Pons (tissue), 1 donor: ENCODE results near the gene NUCB2.
A peak's percentile ranks its signal among the peaks of the same experiment; 100 is the strongest.

Experiments used
- DNase-seq: peaks from one replicate; pipeline ENCODE4 v3.0.0-alpha.2; 2016; ENCODE audit warnings: low spot score

Gene NUCB2

DNA sequence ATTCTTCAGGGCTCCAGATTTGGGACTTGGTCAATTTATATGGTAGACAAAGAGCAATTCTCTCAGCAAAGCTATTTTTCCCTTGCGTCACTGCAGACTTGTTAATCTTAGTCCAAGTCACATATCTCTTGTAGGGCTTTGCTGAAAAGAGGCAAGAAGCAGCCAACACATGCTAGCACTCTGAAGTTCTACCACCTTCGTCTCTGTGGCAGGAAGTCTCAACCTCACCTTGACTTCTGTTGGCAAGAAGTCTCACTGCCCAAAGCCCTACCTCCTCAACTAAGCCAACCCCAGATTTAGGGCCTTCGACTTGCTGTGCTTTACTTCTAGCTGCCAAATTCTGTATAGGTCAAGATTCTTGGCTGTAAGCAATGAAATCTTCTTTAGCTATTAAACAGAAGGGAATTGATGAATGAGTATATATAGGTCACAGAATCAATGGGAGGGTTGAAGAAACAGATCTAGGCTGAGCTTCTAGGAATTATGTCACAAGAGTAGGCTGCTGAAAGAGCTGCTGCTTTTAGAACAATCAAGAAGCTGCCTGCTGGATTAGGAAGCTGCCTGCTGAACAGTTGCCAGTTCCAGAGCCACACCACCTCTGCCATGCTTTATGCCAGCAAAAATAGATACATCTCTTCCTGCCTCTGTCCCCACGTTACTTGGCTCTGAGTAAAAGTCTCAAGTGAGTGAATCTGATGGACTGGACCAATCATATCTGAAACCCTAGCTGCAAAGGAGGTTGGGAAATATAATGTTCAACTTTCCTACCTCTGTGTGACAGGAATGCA, 57.5 kb downstream of the NUCB2 start:
- DNase-seq: no peak

DNA sequence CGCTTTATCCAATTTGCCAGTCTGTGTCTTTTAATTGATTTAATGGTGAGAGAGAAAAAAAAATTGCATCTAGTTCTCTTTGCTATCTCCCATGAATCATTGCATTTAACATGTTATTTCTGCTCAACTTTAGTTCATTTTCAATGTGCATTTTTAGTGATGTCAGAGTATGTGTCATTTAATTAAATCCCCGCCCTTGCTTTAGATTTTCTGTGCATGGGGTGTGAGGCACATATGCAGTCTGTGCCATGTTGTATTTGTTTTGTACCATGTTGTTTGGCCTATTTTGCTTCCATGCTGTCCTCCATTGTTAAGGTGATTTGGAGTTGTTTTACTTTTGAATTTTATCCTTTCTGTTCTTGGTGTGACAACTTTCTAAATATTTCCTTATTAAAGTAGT, 66.7 kb downstream of the NUCB2 start:
- DNase-seq: no peak

DNA sequence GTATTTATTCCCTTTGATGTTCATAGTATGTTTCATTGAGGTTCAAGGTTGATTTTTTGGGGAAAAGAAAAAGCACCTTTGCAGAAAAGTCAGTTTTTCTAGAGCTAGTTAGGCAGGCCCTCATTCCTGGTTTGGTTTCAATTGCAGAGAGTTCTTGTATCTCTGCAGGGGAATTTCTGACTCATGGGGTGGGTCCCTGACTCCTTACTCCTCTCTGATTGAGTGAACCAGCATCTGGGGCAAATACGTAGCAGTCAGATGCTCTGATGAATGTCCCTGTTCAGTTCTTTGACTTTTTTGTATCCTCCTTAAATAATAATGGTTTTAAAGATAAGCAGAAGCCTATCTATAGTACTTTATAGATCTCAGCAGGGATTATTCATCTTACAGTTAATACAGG, 67.4 kb downstream of the NUCB2 start:
- DNase-seq: no peak

DNA sequence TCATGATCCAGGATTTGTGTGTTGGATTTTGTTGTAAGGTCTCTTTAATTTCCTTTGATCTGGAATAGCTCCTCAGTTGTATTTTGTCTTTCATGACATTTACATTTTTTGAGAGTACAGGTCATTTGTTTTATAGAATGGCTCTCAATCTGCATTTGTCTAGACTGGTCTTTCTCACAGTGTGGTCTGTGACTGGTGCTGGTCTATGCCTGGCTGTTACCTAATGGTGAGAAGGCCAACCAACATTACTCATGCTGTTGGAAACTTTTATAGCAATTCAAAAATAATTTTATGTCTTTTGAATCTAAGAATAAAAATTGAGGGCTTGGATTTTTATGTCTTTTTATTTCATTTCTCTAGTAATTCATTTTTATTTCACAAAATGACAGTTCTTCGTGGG, 71.1 kb downstream of the NUCB2 start:
- DNase-seq: no peak

DNA sequence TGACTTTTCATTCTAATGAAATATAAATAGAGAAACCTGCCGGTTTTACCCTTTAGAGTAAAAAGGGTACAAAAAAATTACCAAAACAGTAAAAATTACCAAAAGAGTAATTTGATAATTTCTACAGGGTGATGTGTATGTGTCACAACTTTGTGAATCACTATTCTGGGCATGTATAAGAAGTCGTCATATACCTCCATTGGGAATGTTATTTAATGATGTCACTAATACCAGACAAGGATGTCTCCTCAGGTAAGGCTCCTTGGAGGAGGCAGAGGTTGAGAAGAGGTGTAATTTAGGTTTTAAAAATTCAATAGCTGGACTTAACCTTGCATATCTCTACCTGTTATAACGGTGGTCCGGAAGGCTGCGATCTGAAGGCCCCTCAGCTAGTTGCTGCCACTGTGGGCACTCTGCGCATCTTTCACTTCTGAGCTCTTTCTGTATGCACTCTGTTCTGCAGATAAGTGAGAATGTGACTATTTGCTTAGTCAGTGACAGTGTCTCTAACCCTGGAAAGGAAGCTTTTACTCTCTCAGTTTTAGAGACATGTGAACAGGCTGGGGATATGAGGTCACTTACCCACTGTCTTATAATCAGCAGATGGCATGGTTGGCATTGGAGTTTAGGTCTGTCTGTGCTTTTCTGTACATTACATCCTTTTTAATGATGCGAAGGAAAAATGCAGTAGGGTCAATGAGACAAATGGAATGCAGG, 74.1 kb downstream of the NUCB2 start:
- DNase-seq: no peak

DNA sequence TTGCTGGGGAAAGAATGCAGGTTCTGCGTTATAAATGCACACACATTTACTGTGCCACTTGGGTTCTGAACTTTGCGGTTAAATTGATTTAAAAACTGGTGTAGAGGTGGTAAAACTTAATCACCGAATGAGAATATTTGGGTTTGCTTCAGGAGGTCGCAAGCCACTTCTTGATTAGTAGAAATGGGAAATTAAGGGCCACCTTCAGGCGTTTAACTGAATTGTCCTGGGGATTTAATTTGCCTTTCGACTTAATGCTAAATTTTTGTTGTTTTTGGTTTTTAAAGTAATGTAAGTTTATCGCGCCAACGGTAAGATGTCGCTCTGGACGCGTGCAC, 74.6 kb downstream of the NUCB2 start:
- DNase-seq: no peak

DNA sequence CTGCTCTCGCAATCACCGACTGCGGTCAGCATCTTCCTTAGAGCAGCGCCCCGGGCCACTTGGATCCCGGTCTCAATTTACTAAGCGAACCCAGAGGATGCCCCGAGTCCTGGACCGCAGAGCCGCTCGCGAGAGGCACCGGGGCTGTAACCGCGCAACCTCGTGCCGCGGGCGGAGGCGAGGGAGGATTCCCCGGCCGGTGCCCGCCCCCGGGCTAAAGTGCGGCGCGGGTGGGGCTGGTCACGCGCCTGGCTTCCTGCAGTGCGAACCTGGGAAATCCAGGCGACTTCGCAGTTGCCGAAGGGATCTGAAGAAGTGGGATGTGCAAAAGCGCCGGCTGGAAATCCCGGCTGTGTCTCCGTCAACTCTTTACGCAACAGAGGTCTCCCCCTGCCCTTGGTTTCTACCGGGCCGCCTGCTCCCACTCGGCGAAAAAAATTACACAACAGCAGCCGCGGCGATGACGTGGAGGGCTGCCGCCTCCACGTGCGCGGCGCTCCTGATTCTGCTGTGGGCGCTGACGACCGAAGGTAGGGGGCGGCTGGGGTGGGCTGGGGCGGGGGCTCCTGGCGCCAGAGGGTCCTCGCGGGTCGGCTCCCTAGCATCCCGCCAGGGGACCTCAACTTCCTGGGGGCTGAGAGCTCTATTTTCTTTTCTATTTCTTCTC, 75.1 kb downstream of the NUCB2 start, which contains the start of gene NCR3LG1:
NCR3LG1 (plus strand) TSS at position 291 of the 667 bp plus-strand sequence; CDS start at position 461, 170 bp downstream.
- peak; percentile 15 for DNase-seq

DNA sequence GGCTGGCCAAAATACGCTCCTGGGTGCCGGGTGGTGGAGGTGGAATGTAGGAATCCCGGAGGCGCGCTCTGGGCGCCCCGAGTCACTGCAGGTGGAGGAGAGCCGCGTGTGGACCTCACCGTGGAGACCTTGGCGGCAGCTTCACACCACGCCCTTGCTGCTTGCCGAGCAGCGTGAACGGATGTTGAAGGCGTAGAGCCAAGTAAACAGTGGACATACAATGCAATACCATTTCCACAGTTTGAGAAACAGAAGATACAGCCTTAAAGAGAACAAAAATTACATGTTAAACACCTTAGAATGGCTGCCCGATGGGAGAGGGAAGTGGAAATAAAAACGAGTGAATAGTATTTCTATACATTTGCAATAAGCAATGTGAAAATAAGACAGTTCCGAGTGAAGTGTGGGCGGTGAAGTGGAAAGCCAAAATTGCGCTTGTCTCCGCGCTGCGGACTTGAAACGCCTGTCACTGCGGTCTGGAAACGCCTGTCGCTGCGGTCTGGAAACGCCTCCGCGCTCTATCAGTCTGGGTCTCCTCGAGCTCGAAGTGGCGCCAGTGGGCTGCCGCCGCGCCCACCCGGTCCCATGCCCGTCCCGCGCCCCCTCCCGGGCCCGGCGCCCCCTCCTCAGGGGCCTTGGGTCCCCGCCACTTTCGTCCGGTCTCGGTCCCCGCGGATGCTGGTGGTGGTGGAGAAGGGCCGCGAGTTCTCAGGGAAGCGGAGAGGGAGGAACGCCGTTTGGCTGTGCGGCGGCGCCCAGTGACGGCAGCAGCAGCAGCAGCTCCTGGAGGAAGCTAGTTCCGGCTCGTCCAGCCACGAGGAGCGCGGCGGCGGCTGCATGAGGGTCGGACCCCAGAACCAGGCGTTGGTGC, 76.6 kb downstream of the NUCB2 start:
- DNase-seq: peak; percentile 30

DNA sequence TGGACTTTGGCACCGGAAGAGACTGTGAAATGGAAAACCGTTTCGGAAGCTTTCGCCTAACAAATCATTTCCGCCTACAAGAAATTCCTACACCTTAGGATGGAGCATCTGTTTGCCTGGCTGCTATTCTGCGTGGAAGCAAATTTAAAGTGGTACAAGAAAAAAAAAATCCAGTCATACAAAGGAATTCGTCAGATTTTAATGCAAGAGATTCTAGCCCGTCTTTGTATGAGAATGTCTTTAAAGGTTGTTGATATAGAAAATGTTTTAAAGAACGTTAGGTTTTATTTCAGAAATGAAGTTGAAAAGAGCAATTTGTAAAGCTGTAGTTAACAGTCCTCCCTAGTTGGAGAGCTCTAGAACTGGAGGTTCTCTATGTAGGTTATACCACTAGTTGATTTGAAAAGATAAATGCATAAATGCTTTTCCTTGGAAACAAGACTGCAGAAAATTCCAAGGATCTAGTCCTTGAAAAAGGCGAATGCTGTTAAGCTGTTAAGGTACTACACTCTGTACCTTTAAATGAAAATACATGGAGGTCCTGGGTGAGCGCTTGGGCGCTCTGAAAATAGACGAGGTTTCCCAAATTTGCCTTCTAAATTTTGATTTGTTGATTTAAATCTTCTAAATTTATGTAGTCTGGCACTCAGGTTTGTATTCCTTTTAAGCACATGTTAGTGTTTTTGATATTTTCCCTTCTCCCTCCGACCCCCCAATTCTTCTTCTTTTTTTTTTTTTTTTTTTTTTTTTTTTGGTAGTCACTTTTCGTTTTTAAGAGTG, 77.5 kb downstream of the NUCB2 start:
- DNase-seq: peak; percentile 23

DNA sequence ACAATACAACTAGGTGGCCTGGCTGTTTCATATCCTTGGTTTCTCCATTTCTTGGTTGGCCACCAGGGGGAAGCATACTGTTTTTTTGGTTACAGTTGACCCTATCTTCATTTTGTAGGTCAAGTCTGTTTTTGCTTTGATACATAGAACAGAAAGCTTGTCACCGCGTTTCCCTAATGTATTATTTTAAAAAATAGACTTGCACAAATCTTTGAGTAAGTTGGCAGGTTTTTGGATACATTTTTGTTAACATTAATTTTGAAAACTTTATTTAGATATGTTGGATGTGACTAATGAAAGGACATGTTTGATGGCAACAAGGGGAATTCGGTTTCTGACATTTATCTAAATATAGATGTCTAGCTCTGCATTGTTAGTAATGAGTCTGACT, 78.1 kb downstream of the NUCB2 start:
- peak; percentile 77 for DNase-seq

DNA sequence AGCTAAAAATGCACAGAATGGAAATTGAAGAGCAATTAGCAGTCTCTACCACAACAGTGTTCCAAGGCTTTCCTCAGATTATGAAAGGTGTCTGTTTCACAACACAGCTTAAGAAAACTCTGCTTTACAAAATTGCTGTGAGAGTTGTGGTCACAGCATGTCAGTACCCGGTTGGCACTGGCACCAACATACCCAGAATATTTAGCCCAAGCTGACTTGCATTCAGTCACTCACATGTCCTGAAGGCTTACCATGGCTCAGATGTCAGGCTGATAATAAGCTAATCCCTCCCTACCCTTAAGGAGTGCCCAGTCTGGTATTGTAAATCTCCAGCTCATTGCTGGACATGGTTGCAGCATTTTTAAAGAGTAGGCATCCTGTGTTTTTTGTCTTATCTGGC, 90.0 kb downstream of the NUCB2 start:
- no peak for DNase-seq

DNA sequence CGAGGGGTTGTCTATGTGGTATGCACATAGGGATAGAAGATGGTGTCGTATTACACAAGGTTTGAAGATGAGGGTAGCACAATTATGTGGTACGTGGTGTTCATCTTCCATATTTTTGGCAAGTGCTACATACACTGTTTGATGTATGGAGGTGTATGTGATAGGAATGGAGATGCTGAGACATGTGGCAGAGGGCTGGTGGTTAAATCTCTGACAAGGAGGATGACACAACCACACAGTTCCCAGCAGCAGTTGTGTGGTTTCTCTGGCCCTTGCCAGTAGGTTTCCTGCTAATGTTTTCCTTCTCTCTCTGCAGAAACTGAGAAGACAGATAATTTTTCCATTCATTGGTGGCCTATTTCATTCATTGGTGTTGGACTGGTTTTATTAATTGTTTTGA, 92.0 kb downstream of the NUCB2 start:
- no peak for DNase-seq

DNA sequence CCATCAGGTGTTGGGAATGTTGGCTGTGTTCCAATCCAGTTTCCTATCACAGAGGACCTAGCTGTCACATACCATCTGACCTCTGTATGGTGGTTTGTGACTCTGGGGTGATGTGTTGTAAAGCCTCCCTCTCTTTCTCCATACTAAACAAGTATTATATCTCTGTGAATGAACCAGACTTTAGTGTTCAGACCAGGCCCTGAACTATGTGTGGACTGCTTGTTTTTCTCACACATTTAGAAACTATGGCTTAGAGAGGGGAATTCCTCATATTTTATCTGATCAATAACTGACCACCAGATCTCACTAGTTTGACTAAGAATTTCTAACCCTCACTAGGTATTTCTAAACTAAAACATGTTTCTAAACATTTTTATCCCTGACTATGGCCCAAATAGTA, 92.6 kb downstream of the NUCB2 start:
- DNase-seq: no peak

DNA sequence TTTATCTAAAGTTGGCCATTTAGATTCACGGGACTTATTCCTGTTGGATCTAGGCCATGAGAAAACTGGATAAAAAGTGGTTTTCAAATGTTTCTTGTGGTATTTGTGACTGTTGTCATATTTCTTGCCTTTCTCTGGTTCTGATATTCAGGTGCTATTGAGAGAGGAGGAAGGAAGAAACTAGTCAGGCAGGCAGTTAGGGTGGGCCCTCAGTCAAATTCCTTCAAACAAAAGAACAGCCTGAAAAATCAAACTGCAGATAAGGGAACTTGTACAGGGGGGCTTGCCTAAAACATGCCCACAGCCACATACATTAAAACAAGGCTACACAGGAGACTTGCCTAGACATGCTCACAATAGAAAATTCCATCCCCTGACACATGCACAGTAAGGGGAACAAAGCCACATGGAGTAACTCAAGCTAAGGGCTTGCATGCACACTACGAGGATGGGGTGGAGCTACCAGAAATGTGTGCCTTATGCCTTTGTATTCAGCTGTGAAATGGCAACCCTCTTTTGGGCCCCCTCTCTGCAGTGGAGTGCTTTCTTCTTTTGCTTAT, 93.2 kb downstream of the NUCB2 start:
- DNase-seq: no peak

DNA sequence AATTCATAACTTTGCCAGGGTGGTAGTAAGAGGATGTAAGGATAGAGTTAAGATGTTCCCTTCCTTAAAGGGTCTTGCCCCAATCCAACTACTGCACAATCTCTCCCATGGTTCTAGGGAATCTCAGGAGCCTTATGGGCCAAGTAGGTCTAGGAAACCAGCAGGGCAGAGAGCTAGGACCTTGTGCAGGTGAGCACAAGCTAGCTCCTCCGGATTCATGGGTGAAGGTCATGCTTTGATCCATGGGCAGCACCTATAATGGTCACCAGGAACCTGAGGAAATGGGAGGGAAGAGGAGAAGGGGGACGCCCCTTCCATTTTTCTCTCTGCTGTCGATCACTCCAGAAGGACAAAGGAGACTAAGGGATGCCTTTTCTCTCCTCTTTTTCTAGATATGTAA, 95.1 kb downstream of the NUCB2 start:
- DNase-seq: no peak

DNA sequence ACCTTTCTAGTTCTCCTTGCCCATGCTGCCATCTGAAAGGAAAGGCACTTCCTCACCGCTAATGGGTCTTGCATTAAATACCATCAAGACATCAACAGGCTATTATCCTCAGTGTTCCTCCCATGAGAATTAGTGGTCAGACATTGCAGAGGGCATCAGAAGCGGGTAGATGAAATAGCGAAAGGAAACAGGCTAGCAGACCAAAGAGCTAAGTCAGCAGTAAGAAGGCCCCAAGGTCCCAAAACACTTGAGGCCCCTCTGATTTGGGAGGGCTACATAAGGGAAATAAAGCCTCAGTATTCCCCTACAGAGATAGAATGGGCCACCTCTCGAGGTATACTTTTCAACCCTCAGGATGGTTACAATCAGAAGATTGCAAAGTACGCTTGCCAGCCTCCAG, 99.0 kb downstream of the NUCB2 start:
- DNase-seq: no peak

DNA sequence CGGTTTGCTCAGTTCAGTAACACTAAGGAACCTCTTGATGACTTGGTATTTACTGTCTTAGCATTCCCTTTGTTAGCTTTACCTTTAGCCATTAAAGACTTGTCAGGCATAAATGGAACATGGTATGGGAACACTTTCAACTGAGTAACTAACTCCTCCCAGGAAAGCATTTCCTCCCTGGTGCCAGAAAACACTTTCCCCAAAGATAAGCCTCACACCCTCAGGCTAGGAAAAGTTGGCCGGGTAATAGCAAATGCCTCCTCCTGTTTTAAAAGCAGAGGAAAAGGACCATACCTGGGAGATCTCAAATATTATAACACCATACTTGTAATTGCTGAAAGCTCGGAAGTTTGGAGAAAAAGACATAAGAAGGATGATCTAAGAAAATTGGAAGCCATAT, 100.0 kb downstream of the NUCB2 start:
- DNase-seq: no peak

DNA sequence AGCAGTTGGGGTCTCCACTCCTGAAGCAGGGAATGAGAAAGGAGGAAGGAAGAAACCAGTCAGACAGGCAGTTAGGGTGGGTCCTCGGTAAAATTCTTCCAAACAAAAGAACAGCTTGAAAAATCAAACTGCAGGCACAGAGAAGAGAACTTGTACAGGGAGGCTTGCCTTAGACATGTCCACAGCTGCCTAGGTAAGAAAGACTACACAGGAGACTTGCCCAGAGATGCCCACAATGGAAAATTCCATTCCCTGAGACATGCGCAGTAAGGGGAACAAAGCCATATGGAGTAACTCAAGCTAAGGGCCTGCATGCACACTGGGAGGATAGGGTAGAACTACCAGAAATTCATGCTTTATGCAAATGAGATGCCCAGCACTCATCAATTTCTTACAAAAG, 102.1 kb downstream of the NUCB2 start:
- no peak for DNase-seq

DNA sequence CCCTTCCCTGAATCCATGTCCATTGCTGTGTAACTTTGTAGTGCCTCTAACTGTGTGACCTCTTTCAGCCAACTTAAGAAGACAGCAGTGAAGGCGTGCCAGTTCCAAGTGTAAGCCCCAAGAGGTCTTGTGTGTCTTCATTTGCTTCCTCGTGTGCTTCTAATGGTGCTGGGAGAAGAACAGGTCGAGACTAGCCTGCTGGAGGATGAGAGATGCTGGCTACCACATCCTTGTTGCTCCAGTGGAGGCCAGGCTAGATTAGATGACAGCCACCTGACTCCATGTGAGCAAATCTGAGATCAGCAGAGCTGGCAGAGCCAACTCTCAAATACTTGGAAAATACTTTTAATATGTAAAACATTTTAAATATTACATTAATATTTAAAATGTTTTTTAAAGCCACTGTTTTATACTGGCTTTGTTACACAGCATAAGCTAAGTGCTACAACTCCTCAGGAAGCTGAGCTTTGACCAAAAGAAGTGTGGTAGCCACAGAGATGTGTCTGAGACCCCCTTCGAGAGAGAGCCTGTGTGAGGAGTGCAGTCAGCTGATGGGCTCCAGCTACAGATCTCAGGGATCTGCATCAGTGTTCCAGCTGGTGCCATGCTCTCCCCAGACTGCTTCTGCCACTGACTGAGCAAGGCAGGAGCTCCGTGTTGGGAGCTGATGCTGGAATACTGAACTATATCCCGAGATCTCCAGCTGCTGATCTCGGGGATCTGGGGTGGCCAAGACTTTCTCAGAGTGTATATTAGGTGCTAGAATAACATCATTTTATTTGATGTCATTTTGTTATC, 103.0 kb downstream of the NUCB2 start:
- DNase-seq: no peak

DNA sequence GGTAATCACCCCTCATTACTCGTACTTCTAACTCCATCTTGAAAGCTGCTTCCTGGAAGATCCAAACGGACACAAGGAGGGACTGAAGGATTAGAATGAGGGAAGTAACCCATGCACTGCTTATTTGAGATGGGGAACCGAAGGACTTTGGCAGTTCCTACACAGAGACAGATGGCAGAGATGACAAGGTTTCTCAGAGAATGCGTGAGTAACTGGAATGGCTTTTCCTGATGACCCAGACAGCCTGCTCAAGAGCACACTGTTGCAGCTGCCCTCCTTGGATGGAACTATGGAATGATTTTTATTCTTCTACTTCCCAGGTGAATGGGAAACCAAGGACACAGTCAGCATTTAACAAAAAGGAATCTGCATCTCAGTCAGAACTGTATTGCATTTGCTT, 104.6 kb downstream of the NUCB2 start:
- no peak for DNase-seq
